ENCODE results near the gene RNASE8.

- TF ChIP-seq SMC3 (IDR thresholded peaks at IDR 0.05; ENCODE audit: low read depth, low read length), result no peak
- TF ChIP-seq CTCF (conservative IDR thresholded peaks at IDR 0.05; ENCODE audit: low read depth, low read length), result no peak
- TF ChIP-seq USF2 (IDR thresholded peaks at IDR 0.05; ENCODE audit: low read depth, low read length), result no peak
- TF ChIP-seq POLR2A (IDR thresholded peaks at IDR 0.05; ENCODE audit: low read depth, low read length), result no peak
- no peak for TF ChIP-seq RAD21 (IDR thresholded peaks at IDR 0.05; ENCODE audit: low read length)
- TF ChIP-seq MAZ (IDR thresholded peaks at IDR 0.05; ENCODE audit: borderline replicate concordance, low read depth, low read length), result no peak
- TF ChIP-seq, protein P1, sequence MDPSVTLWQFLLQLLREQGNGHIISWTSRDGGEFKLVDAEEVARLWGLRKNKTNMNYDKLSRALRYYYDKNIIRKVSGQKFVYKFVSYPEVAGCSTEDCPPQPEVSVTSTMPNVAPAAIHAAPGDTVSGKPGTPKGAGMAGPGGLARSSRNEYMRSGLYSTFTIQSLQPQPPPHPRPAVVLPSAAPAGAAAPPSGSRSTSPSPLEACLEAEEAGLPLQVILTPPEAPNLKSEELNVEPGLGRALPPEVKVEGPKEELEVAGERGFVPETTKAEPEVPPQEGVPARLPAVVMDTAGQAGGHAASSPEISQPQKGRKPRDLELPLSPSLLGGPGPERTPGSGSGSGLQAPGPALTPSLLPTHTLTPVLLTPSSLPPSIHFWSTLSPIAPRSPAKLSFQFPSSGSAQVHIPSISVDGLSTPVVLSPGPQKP (IDR thresholded peaks at IDR 0.05; ENCODE audit: borderline replicate concordance, low read depth, low read length), result no peak
- no peak for TF ChIP-seq MAFK (IDR thresholded peaks at IDR 0.05; ENCODE audit: low read depth, low read length)
- no peak for TF ChIP-seq RCOR1 (IDR thresholded peaks at IDR 0.05; ENCODE audit: insufficient replicate concordance, low read length)
- TF ChIP-seq MXI1 (IDR thresholded peaks at IDR 0.05; ENCODE audit: borderline replicate concordance, low read depth, low read length), result no peak
Observed at GRCh38 chr14:21040370-21040925, 17.2 kb upstream of the RNASE8 start.
